SK-N-SH (cell line): ENCODE data around the gene RLF. TPM values are rescaled to one million over a fixed set of nuclear protein-coding genes. Genes with fewer than 3 reads are reported as not detected.

ENCODE experiments used
- CTCF ChIA-PET: fragments of 300-600, 350-600 bp; formaldehyde crosslinking; extraction: SDS; loops from one replicate; lab custom pipeline; 2021; lab: Yijun Ruan, JAX
- POLR2A ChIA-PET: fragments of 350-600 bp; sonication (Branson Sonifier 250); formaldehyde crosslinking; extraction: SDS; loops from one replicate; lab custom pipeline; 2020; ENCODE audit warnings: antibody characterized with exemption, inconsistent platforms; lab: Yijun Ruan, JAX
- DNase-seq: peaks from one replicate; pipeline ENCODE4 v3.0.0; 2012
- H2AFZ ChIP-seq: fragments of 200-600 bp; sonication (generic); 2 replicates; pipeline ENCODE4 v1.8.1; 2016; ENCODE audit warnings: antibody characterized with exemption, mild to moderate bottlenecking, low read depth
- H3F3A ChIP-seq: fragments of 200-600 bp; sonication (generic); replicated peaks from 2 replicates; pipeline ENCODE3; 2016; ENCODE audit warnings: antibody characterized with exemption, mild to moderate bottlenecking; ENCODE audit not compliant: insufficient read depth
- H3K27ac ChIP-seq, 2 experiments: fragments of 200-500 bp in 1 of 2; fragments of 200-600 bp in 1 of 2; sonication (Bioruptor generic) in 1 of 2; sonication (generic), shearing (Covaris generic) in 1 of 2; 2 replicates each; pipeline versions ENCODE4 v1.5.1 to v1.6.1; 2014 to 2016; ENCODE audit warnings: low read depth in 2 of 2, inconsistent platforms in 1 of 2, low read length in 1 of 2, mild to moderate bottlenecking in 1 of 2, mixed read lengths in 1 of 2
- H3K27me3 ChIP-seq: fragments of 200-600 bp; sonication (generic), shearing (Covaris generic); 2 replicates; pipeline ENCODE4 v1.6.1; 2016; ENCODE audit warnings: mixed run types; ENCODE audit not compliant: insufficient read depth
- H3K36me3 ChIP-seq, 2 experiments: fragments of 200-500 bp in 1 of 2; fragments of 200-600 bp in 1 of 2; sonication (Bioruptor generic) in 1 of 2; sonication (generic) in 1 of 2; replicated peaks in 1 of 2; 2 replicates each; pipeline versions ENCODE3 to v1.5.1; 2014 to 2016; ENCODE audit warnings: low read length in 1 of 2, mild to moderate bottlenecking in 1 of 2; ENCODE audit not compliant: insufficient read depth in 2 of 2, control insufficient read depth in 1 of 2
- H3K4me1 ChIP-seq, 2 experiments: fragments of 200-500 bp in 1 of 2; fragments of 200-600 bp in 1 of 2; sonication (Bioruptor generic) in 1 of 2; sonication (generic), shearing (Covaris generic) in 1 of 2; 2 replicates each; pipeline versions ENCODE4 v1.5.1 to v1.6.1; 2014 to 2016; ENCODE audit warnings: low read depth in 1 of 2, low read length in 1 of 2, mixed run types in 1 of 2; ENCODE audit not compliant: insufficient read depth in 2 of 2, control insufficient read depth in 1 of 2
- H3K4me2 ChIP-seq: fragments of 200-600 bp; sonication (generic), shearing (Covaris generic); 2 replicates; pipeline ENCODE4 v1.6.1; 2017; ENCODE audit warnings: mixed run types
- H3K4me3 ChIP-seq, 2 experiments: fragments of 200-500 bp in 1 of 2; fragments of 200-600 bp in 1 of 2; sonication (Bioruptor generic) in 1 of 2; sonication (generic), shearing (Covaris generic) in 1 of 2; 2 replicates each; pipeline versions ENCODE4 v1.5.1 to v1.8.1; 2014 to 2016; ENCODE audit warnings: low read depth in 2 of 2, inconsistent platforms in 1 of 2, low read length in 1 of 2, mild to moderate bottlenecking in 1 of 2, mixed read lengths in 1 of 2, moderate library complexity in 1 of 2
- H3K79me2 ChIP-seq: fragments of 200-600 bp; sonication (generic); 2 replicates; pipeline ENCODE4 v1.8.1; 2017; ENCODE audit warnings: mild to moderate bottlenecking; ENCODE audit not compliant: insufficient read depth
- H3K9ac ChIP-seq: fragments of 200-600 bp; sonication (generic); 2 replicates; pipeline ENCODE4 v1.6.1; 2017; ENCODE audit warnings: mixed run types
- H3K9me2 ChIP-seq: fragments of 200-600 bp; sonication (generic); 2 replicates; pipeline ENCODE4 v1.6.1; 2017; ENCODE audit warnings: mixed run types
- H3K9me3 ChIP-seq: fragments of 200-600 bp; sonication (generic); 2 replicates; pipeline ENCODE4 v1.6.1; 2017; ENCODE audit warnings: mixed run types, mild to moderate bottlenecking, moderate library complexity
- H4K20me1 ChIP-seq: fragments of 200-600 bp; sonication (generic); 2 replicates; pipeline ENCODE4 v1.6.1; 2017; ENCODE audit warnings: mild to moderate bottlenecking, mixed run types; ENCODE audit not compliant: insufficient read depth
- CHD2 ChIP-seq: fragments of 150-350 bp; IDR thresholded peaks from 2 replicates; pipeline ENCODE4 v1.6.1; 2018; ENCODE audit warnings: low read length; ENCODE audit not compliant: partially characterized antibody
- ELF1 ChIP-seq: IDR thresholded peaks from 2 replicates; pipeline ENCODE4 v1.4.0; 2012
- EP300 ChIP-seq, 2 experiments: IDR thresholded peaks; 2 replicates each; pipeline versions ENCODE4 v1.4.0 to v1.6.1; 2012; ENCODE audit warnings: borderline replicate concordance in 1 of 2, low read depth in 1 of 2, low read length in 1 of 2
- FOXM1 ChIP-seq: IDR thresholded peaks from 2 replicates; pipeline ENCODE4 v1.4.0; 2012; ENCODE audit warnings: low read depth, mild to moderate bottlenecking
- GABPA ChIP-seq: IDR thresholded peaks from 2 replicates; pipeline ENCODE4 v1.4.0; 2012; ENCODE audit warnings: low read depth, mild to moderate bottlenecking
- GATA2 ChIP-seq: sonication (generic); formaldehyde crosslinking; IDR thresholded peaks from 2 replicates; pipeline ENCODE4 v1.5.0; 2020; ENCODE audit warnings: mild to moderate bottlenecking, missing genetic modification reagents
- NFIC ChIP-seq: IDR thresholded peaks from 2 replicates; pipeline ENCODE4 v1.4.0; 2012; ENCODE audit warnings: borderline replicate concordance
- RAD21 ChIP-seq: IDR thresholded peaks from 2 replicates; pipeline ENCODE4 v1.6.1; 2012; ENCODE audit warnings: mild to moderate bottlenecking, low read length
- RFX5 ChIP-seq: IDR thresholded peaks from 2 replicates; pipeline ENCODE4 v1.6.1; 2012; ENCODE audit warnings: mild to moderate bottlenecking, improper control_type of control experiment, low read length
- SMC3 ChIP-seq: IDR thresholded peaks from 2 replicates; pipeline ENCODE4 v1.6.1; 2012; ENCODE audit warnings: low read depth, low read length, improper control_type of control experiment
- TEAD4 ChIP-seq: IDR thresholded peaks from 2 replicates; pipeline ENCODE4 v1.4.0; 2012; ENCODE audit warnings: mild to moderate bottlenecking, borderline replicate concordance; ENCODE audit not compliant: insufficient read depth
- WGBS: methylation state at CpG from one replicate; pipeline ENCODE4 v1.1.6; 2017; ENCODE audit warnings: low lambda C conversion rate; 5-methylcytosine and 5-hydroxymethylcytosine counted together
- polyA plus RNA-seq, 3 experiments: library from polyadenylated mRNA; depleted of rRNA; stranded (reverse); fragments of >200 nt; gene quantifications; 2 replicates each; pipeline ENCODE4 v1.2.3, GENCODE V29; 2012
- TF ChIP-seq, protein P1 (sequence below): IDR thresholded peaks from 2 replicates; pipeline ENCODE4 v1.6.1; 2012; ENCODE audit warnings: mild to moderate bottlenecking, low read depth, low read length, moderate library complexity
- TF ChIP-seq, protein P2 (sequence below): IDR thresholded peaks from 2 replicates; pipeline ENCODE4; 2012
- TF ChIP-seq, protein P3 (sequence below): IDR thresholded peaks from 2 replicates; pipeline ENCODE4 v1.4.0; 2012; ENCODE audit warnings: low read depth, borderline replicate concordance

The RLF gene
- polyA plus RNA-seq, 1 of the 3 experiments (the other 2 are of a cell fraction): 2.3 TPM

DNA sequence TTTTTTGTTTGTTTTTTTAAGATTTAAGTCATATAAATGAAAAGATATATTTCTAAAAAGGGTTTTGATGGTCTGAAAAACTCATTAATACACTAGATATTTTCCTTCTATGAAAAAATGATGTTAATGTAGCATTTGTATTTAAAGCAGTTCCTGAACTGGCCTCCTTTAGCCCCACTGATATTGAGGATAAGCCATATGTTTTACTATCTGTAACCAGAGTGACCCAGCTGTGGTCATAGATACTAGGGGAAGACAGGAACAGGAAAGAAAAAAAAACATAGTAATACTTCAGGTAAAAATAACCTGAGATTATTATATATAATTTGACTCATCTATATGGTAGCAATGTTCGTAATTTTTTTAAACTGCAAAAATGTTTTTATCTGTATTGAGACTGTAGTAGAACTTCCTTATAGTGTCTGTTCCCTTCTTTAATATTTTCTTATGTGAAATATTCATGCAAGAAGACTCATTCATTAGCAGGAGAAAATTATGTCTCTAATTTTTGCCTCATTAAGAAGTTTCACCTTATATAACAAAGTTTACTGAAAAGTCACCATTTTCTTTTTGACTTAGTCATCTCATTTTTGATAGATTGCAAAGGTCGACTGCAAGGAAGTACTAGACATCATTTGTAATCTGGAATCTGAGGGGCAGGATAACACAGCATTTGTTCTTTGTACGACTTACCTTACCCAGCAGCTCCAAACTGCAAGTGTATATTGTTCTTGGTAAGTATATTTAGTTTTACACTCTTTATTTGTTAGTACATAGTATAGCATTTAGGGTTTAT is 61.0 kb downstream of the RLF start:
- no peaks in the 10 kb centered on the region for H3K4me1 ChIP-seq
- peaks cover 18% of the 10 kb centered on the region; the same call in 1 of the 2 replicates for H3K79me2 ChIP-seq
- H3K4me2 ChIP-seq: no peak overlapping the region
- DNase-seq: no peak
- CTCF ChIA-PET: interaction anchor here (0.6 kb wide), 1 partner anchor 78 kb away, joined by 3 read pairs; no protein-coding TSS in a partner anchor
- no peaks in the 10 kb centered on the region for H3K9me3 ChIP-seq
- TF ChIP-seq, protein P1, sequence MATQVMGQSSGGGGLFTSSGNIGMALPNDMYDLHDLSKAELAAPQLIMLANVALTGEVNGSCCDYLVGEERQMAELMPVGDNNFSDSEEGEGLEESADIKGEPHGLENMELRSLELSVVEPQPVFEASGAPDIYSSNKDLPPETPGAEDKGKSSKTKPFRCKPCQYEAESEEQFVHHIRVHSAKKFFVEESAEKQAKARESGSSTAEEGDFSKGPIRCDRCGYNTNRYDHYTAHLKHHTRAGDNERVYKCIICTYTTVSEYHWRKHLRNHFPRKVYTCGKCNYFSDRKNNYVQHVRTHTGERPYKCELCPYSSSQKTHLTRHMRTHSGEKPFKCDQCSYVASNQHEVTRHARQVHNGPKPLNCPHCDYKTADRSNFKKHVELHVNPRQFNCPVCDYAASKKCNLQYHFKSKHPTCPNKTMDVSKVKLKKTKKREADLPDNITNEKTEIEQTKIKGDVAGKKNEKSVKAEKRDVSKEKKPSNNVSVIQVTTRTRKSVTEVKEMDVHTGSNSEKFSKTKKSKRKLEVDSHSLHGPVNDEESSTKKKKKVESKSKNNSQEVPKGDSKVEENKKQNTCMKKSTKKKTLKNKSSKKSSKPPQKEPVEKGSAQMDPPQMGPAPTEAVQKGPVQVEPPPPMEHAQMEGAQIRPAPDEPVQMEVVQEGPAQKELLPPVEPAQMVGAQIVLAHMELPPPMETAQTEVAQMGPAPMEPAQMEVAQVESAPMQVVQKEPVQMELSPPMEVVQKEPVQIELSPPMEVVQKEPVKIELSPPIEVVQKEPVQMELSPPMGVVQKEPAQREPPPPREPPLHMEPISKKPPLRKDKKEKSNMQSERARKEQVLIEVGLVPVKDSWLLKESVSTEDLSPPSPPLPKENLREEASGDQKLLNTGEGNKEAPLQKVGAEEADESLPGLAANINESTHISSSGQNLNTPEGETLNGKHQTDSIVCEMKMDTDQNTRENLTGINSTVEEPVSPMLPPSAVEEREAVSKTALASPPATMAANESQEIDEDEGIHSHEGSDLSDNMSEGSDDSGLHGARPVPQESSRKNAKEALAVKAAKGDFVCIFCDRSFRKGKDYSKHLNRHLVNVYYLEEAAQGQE: no peak
- TF ChIP-seq FOXM1 (no peak), SMC3 (no peak), GATA2 (CRISPR knock-in tag) (no peak), EP300 (IDR thresholded peaks at IDR 0.05; ENCODE audit: borderline replicate concordance in 1 of 2, low read depth in 1 of 2, low read length in 1 of 2) (no peak), NFIC (no peak), RAD21 (no peak), RFX5 (no peak), CHD2 (no peak), ELF1 (no peak), TEAD4 (no peak), GABPA (no peak)
- TF ChIP-seq, protein P2, sequence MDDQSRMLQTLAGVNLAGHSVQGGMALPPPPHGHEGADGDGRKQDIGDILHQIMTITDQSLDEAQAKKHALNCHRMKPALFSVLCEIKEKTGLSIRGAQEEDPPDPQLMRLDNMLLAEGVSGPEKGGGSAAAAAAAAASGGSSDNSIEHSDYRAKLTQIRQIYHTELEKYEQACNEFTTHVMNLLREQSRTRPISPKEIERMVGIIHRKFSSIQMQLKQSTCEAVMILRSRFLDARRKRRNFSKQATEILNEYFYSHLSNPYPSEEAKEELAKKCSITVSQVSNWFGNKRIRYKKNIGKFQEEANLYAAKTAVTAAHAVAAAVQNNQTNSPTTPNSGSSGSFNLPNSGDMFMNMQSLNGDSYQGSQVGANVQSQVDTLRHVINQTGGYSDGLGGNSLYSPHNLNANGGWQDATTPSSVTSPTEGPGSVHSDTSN: no peak
- TF ChIP-seq, protein P3, sequence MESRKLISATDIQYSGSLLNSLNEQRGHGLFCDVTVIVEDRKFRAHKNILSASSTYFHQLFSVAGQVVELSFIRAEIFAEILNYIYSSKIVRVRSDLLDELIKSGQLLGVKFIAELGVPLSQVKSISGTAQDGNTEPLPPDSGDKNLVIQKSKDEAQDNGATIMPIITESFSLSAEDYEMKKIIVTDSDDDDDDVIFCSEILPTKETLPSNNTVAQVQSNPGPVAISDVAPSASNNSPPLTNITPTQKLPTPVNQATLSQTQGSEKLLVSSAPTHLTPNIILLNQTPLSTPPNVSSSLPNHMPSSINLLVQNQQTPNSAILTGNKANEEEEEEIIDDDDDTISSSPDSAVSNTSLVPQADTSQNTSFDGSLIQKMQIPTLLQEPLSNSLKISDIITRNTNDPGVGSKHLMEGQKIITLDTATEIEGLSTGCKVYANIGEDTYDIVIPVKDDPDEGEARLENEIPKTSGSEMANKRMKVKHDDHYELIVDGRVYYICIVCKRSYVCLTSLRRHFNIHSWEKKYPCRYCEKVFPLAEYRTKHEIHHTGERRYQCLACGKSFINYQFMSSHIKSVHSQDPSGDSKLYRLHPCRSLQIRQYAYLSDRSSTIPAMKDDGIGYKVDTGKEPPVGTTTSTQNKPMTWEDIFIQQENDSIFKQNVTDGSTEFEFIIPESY: no peak
- TF ChIP-seq, all 33 proteins: peak for 0
- POLR2A ChIA-PET: no interaction called here
- Histone ChIP-seq H3K4me3 (no peak overlapping the region), H3K36me3 (peaks cover 0 to 32% of the 10 kb centered on the region in 2 experiments), H3F3A (peaks cover 4% of the 10 kb centered on the region), H3K27ac (no peak overlapping the region), H4K20me1 (no peaks in the 10 kb centered on the region), H3K27me3 (no peaks in the 10 kb centered on the region), H3K9me2 (no peaks in the 10 kb centered on the region), H2AFZ (no peak overlapping the region), H3K9ac (no peak overlapping the region)
- 83% methylated on average over 3 of the region's 3 CpGs for WGBS
